ENCODE data around the gene CAPNS1.

- TF ChIP-seq PHF8 (IDR thresholded peaks at IDR 0.05; ENCODE audit: borderline replicate concordance, low read depth) (no peak), ZFP36 (IDR thresholded peaks at IDR 0.05; ENCODE audit: borderline replicate concordance, partially characterized antibody) (no peak), HMGXB4 (CRISPR knock-in tag; IDR thresholded peaks at IDR 0.05; ENCODE audit: borderline replicate concordance) (no peak), MYC (IDR thresholded peaks at IDR 0.05; ENCODE audit: borderline replicate concordance, low read length) (no peak), CTCF (IDR thresholded peaks at IDR 0.05) (no peak), JUN (IDR thresholded peaks at IDR 0.05) (no peak), CHD2 (IDR thresholded peaks at IDR 0.05; ENCODE audit: low read length, partially characterized antibody) (no peak), RFX5 (IDR thresholded peaks at IDR 0.05) (no peak), PBX3 (IDR thresholded peaks at IDR 0.05) (no peak), NPAS2 (CRISPR knock-in tag; IDR thresholded peaks at IDR 0.05; ENCODE audit: borderline replicate concordance) (no peak), POLR2AphosphoS2 (conservative IDR thresholded peaks at IDR 0.05; ENCODE audit: low read length) (no peak)
- TF ChIP-seq, protein P1, sequence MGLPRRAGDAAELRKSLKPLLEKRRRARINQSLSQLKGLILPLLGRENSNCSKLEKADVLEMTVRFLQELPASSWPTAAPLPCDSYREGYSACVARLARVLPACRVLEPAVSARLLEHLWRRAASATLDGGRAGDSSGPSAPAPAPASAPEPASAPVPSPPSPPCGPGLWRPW (IDR thresholded peaks at IDR 0.05) = no peak
These were observed 13.3 kb downstream of the CAPNS1 start for GRCh38 chr19:36153126-36153525.

Measured in A549 (cell line).